Nephron progenitor cell (in vitro differentiated cells): ENCODE data around the gene PADI2.

ENCODE experiments used
- DNase-seq: peaks from one replicate; pipeline ENCODE4 v3.0.0; 2021
- H3K27ac Mint-ChIP-seq: 2 replicates; pipeline ENCODE4 v1.8.0; 2021; ENCODE audit warnings: mild to moderate bottlenecking, moderate library complexity, mixed read lengths
- H3K27me3 Mint-ChIP-seq: 2 replicates; pipeline ENCODE4 v1.8.0; 2021; ENCODE audit warnings: mild to moderate bottlenecking, low read depth, mixed read lengths; ENCODE audit not compliant: poor library complexity
- H3K36me3 Mint-ChIP-seq: 2 replicates; pipeline ENCODE4 v1.8.0; 2021; ENCODE audit warnings: low read depth, mixed read lengths
- H3K4me1 Mint-ChIP-seq: 2 replicates; pipeline ENCODE4 v1.8.0; 2021; ENCODE audit warnings: mixed read lengths
- H3K4me3 Mint-ChIP-seq: 2 replicates; pipeline ENCODE4 v1.8.0; 2021; ENCODE audit warnings: mild to moderate bottlenecking, moderate library complexity, mixed read lengths
- H3K9me3 Mint-ChIP-seq: 2 replicates; pipeline ENCODE4 v1.8.0; 2021; ENCODE audit warnings: mild to moderate bottlenecking, moderate library complexity, mixed read lengths
- TF ChIP-seq, protein P1 (sequence below): fragments of 200-600 bp; sonication (generic); IDR thresholded peaks from 2 replicates; pipeline ENCODE4 v1.5.0; 2021; ENCODE audit warnings: antibody characterized with exemption

PADI2 gene

DNA sequence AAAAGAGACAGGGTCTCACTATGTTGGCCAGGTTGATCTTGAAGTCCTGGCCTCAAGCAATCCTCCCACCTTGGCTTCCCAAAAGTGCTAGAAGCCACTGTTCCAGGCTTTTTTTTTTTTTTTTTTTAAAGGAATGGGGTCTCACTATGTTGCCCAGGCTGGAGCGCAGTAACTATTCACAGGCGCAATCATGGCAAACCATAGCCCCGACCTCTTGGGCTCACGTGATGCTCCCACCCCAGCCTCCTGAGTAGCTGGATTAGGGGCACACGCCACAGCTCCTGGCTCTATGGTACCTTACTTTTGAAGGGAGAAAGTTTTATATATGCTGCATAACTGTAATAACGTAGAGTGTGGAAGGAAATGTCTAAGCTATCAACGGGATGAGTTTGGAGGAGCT, 101.8 kb downstream of the PADI2 start:
- no peak overlapping the region for H3K4me3 Mint-ChIP-seq
- DNase-seq: no peak
- H3K27ac Mint-ChIP-seq: no peak overlapping the region
- TF ChIP-seq, protein P1, sequence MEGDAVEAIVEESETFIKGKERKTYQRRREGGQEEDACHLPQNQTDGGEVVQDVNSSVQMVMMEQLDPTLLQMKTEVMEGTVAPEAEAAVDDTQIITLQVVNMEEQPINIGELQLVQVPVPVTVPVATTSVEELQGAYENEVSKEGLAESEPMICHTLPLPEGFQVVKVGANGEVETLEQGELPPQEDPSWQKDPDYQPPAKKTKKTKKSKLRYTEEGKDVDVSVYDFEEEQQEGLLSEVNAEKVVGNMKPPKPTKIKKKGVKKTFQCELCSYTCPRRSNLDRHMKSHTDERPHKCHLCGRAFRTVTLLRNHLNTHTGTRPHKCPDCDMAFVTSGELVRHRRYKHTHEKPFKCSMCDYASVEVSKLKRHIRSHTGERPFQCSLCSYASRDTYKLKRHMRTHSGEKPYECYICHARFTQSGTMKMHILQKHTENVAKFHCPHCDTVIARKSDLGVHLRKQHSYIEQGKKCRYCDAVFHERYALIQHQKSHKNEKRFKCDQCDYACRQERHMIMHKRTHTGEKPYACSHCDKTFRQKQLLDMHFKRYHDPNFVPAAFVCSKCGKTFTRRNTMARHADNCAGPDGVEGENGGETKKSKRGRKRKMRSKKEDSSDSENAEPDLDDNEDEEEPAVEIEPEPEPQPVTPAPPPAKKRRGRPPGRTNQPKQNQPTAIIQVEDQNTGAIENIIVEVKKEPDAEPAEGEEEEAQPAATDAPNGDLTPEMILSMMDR: no peak
- no peaks in the 10 kb centered on the region for H3K9me3 Mint-ChIP-seq
- H3K27me3 Mint-ChIP-seq: peaks cover 10% of the 10 kb centered on the region
- H3K36me3 Mint-ChIP-seq: peaks cover 49% of the 10 kb centered on the region
- H3K4me1 Mint-ChIP-seq: peaks cover 27% of the 10 kb centered on the region
